ACHN (cell line): Measurements from ENCODE around the gene SERPINC1.
"Not testable (repeated sequence)": the region's sequence is repeated elsewhere in the genome, so short reads cannot be mapped to it uniquely, and the experiment has no call there.

ENCODE experiments used
- DNase-seq: peaks from one replicate; pipeline ENCODE4 v3.0.0-alpha.2; 2015
- in situ Hi-C: cut with HindIII; loops from 2 replicates; pipeline ENCODE4 v1.10.0; 2017; ENCODE audit warnings: low sequenced_read_pairs, low pct_ligation_motif_present, low pct_unique_long_range_greater_than_20kb

The SERPINC1 gene

GRCh38 chr1:173900992-173901391, 16.1 kb downstream of the SERPINC1 start:
- in situ Hi-C loops, result no loop called here
- no peak for DNase-seq

- DNase-seq, result no peak
- in situ Hi-C loops, result no loop called here
Observed at GRCh38 chr1:173900427-173900826, 16.7 kb downstream of the SERPINC1 start.

- no peak for DNase-seq
- in situ Hi-C loops, result no loop called here
Observed at GRCh38 chr1:173894189-173894588, 22.9 kb downstream of the SERPINC1 start.

- no peak for DNase-seq
- in situ Hi-C loops, result no loop called here
Observed at GRCh38 chr1:173893611-173894010, 23.5 kb downstream of the SERPINC1 start.

- in situ Hi-C loops, result no loop called here
- no peak for DNase-seq
Observed at GRCh38 chr1:173889885-173890284, 27.2 kb downstream of the SERPINC1 start.

- no peak for DNase-seq
- in situ Hi-C loops, result no loop called here
Observed at GRCh38 chr1:173888749-173889148, 28.4 kb downstream of the SERPINC1 start.

GRCh38 chr1:173887627-173888026, 29.5 kb downstream of the SERPINC1 start:
- no peak for DNase-seq
- in situ Hi-C loops, result no loop called here

- DNase-seq, result no peak
- in situ Hi-C loops, result no loop called here
Observed at GRCh38 chr1:173886746-173887611, 30.1 kb downstream of the SERPINC1 start.

GRCh38 chr1:173884701-173885100, 32.4 kb downstream of the SERPINC1 start:
- in situ Hi-C loops, result no loop called here
- no peak for DNase-seq

- DNase-seq, in situ Hi-C loops: not testable (repeated sequence)
Observed at GRCh38 chr1:173881117-173881516, 36.0 kb downstream of the SERPINC1 start.

- no peak for DNase-seq
- in situ Hi-C loops, result no loop called here
Observed at GRCh38 chr1:173878251-173878650, 38.9 kb downstream of the SERPINC1 start.

GRCh38 chr1:173876732-173877131, 40.4 kb downstream of the SERPINC1 start:
- no peak for DNase-seq
- in situ Hi-C loops, result no loop called here

- in situ Hi-C loops, result no loop called here
- DNase-seq, result no peak
Observed at GRCh38 chr1:173871500-173871899, 45.6 kb downstream of the SERPINC1 start.

- DNase-seq, result no peak
- in situ Hi-C loops, result no loop called here
Observed at GRCh38 chr1:173871091-173871490, 46.0 kb downstream of the SERPINC1 start.

- in situ Hi-C loops, result no loop called here
- DNase-seq, result no peak
Observed at GRCh38 chr1:173870252-173871075, 46.7 kb downstream of the SERPINC1 start.

- in situ Hi-C loops, result no loop called here
- no peak for DNase-seq
Observed at GRCh38 chr1:173869021-173869359, 48.1 kb downstream of the SERPINC1 start.

GRCh38 chr1:173868266-173869020, 48.7 kb downstream of the SERPINC1 start, which contains the start of gene ZBTB37:
Gene ZBTB37 (plus strand): TSS chr1:173868380. CDS start chr1:173870226, 1,846 bp downstream.
- DNase-seq, result peak; percentile 89
- in situ Hi-C loops, result no loop called here

GRCh38 chr1:173867753-173868265, 49.3 kb downstream of the SERPINC1 start, which contains the start of gene GAS5:
Gene GAS5 (minus strand): TSS chr1:173867989.
- peak; percentile 100 for DNase-seq
- in situ Hi-C loops, result no loop called here
